Adipose tissue (tissue), 3 donors: ENCODE results near the gene STK16. TPM values are rescaled to one million over a fixed set of nuclear protein-coding genes. Genes with fewer than 3 reads are reported as not detected.
"Not testable (repeated sequence)": the region's sequence is repeated elsewhere in the genome, so short reads cannot be mapped to it uniquely, and the experiment has no call there.

ENCODE experiments used
- H3K27ac ChIP-seq: one replicate; pipeline ENCODE4 v1.5.1; 2013; ENCODE audit warnings: low read depth, low read length
- WGBS, 3 donors: extraction: QIAGEN DNeasy Blood & Tissue Kit; methylation state at CpG; one replicate each; pipeline ENCODE4 v1.1.7; 2013; 5-methylcytosine and 5-hydroxymethylcytosine counted together
- polyA plus RNA-seq, 3 donors: library from polyadenylated mRNA; stranded (reverse); fragments of 200-250 nt; gene quantifications; one replicate each; pipeline ENCODE4 v1.2.3, GENCODE V29; 2013
- donor health status: healthy with polysubstance abuse.
- donor health status: Bipolar disorder and iron deficiency.
- donor health status: healthy.

The STK16 gene
- polyA plus RNA-seq: 10 to 100 TPM; 33.8 to 36.6 (median 33.9) TPM

DNA sequence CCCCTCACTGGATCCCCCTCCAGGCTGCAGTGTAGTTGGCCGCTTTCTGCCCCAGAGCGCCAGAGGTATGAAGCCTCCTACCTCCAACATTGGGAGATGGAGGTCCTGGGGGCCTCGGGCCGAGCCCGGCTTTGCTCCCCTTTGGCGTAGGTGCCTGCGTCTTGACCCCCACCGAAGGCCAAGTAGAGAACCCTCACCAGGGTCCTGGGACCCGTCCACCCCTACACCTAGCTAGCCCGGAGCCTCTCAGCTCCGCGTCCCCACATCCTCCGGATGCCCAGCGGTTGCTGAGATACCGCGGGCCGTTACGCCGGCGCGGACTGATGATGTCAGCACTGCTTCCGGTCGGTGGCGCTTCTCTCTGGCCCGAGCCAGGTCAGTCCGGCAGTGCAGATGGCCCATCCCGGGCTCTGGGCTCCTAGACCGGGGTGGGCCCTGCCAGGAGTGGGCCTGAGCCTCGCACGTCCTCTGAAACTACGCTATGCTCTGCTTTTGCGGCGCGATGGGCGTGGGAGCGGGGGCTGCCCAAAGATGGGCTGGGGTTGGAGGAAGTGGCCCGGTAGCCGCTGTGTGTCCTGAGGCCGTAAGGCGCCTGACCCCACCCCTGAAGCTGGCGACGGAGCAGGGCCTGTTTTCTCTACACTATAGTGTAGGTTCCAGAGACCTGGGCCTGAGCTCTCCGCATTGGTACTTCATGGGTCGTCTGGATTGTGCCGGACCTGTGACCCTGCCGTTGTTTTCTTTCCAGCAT, at the start of gene STK16, which contains the start of gene GLB1L:
Gene STK16 (plus strand): TSS at position 332 of the 751 bp plus-strand sequence. CDS start 521 bp downstream, outside the sequence.
Gene GLB1L (minus strand): TSS at position 297 of the 751 bp plus-strand sequence. CDS start 1,871 bp downstream, outside the sequence.
- H3K27ac ChIP-seq: peak within 1 kb of the TSS; percentile 87
- 0 to 1% (median 1%) methylated on average over 41 to 46 of the region's 46 CpGs for WGBS, 3 donors

GRCh38 chr2:219197388-219197787, 47.9 kb upstream of the STK16 start:
- no peak overlapping the region for H3K27ac ChIP-seq
- 86 to 95% (median 94%) methylated on average over 1 of the region's 1 CpG for WGBS, 3 donors

DNA sequence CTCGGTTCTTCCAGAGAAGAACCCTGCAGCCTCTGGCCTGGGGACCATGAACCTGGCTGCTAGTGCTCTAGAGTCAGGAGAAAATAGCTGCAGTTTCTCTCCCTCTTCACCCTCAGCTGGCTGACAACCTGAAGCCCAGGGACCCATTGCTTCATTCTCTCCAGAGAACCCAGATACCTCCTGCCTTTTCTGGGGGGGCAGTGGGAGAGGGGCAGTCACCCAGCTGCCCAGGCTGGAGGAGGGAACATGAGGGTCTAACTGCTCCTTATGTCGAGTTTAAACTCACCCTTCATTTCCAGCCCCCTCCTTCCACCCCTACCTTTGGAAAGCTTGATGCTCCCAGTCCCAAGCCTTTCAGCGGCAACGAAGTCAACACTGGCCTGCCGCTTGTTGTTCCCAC, 46.3 kb upstream of the STK16 start:
- H3K27ac ChIP-seq: no peak overlapping the region
- WGBS, 3 donors: 74 to 81% (median 77%) methylated on average over 5 of the region's 5 CpGs

GRCh38 chr2:219199470-219200211, 45.6 kb upstream of the STK16 start:
- WGBS, 3 donors: 78 to 84% (median 81%) methylated on average over 12 of the region's 12 CpGs
- H3K27ac ChIP-seq: no peak overlapping the region

- WGBS, 3 donors: 70 to 82% (median 76%) methylated on average over 24 to 25 of the region's 26 CpGs
- H3K27ac ChIP-seq: not testable (repeated sequence)
These were observed 44.6 kb upstream of the STK16 start for GRCh38 chr2:219200502-219201326.

- 76 to 93% (median 90%) methylated on average over 12 to 21 of the region's 21 CpGs for WGBS, 3 donors
- H3K27ac ChIP-seq: not testable (repeated sequence)
These were observed 43.9 kb upstream of the STK16 start for GRCh38 chr2:219201331-219201730.

DNA sequence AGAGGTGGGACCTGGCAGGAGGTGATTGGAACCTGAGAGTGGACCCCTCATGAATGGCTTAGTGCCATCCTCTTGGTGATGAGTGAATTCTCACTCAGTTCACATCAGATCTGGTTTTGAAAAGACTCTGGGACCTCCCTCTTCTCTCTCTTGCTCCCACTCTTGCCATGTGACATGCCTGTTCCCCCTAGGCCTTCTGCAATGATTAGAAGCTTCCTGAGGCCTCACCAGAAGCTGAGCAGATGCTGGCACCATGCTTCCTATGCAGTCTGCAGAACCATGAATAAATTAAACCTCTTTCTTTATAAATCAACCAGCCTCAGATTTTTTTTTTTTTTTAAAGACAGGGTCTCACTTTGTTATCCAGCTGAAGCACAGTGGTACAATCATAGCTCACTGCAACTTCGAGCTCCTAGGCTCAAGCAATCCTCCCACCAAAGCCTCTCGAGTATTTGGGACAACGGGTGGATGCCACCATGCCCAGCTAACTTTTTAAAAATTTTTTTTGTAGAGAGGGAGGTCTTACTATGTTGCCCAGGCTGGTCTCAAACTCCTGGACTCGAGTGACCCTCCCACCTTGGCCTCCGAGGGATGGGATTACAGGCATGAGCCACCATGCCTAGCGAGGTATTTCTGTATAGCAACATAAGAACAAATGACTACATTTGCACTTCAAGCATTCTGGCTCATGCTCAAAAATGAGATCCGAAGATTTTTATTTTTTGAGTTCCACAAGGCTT, 40.7 kb upstream of the STK16 start:
- 88 to 93% (median 92%) methylated on average over 7 of the region's 7 CpGs for WGBS, 3 donors
- H3K27ac ChIP-seq: no peak overlapping the region

DNA sequence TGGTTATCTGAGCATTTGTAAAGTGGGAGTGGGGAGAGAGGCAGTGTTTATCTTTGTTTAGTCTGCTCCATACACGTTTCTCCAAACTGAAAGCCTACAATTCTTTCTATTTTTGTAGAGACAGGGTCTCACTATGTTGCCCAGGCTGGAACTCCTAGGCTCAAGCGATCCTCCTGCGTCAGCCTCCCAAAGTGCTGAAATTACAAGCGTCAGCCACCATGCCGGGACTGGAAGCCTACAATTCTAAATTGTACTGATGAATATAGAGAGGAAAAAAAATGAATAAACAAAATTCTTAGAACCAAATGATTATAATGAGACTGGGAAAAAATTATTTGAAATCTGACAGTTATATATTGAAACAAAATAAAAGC, 40.1 kb upstream of the STK16 start:
- WGBS, 3 donors: 81 to 91% (median 87%) methylated on average over 5 of the region's 5 CpGs
- no peak overlapping the region for H3K27ac ChIP-seq

GRCh38 chr2:219205981-219206327, 39.3 kb upstream of the STK16 start:
- H3K27ac ChIP-seq: peak overlapping the region; percentile 10
- WGBS, 3 donors: 9 to 21% (median 16%) methylated on average over 7 of the region's 7 CpGs

DNA sequence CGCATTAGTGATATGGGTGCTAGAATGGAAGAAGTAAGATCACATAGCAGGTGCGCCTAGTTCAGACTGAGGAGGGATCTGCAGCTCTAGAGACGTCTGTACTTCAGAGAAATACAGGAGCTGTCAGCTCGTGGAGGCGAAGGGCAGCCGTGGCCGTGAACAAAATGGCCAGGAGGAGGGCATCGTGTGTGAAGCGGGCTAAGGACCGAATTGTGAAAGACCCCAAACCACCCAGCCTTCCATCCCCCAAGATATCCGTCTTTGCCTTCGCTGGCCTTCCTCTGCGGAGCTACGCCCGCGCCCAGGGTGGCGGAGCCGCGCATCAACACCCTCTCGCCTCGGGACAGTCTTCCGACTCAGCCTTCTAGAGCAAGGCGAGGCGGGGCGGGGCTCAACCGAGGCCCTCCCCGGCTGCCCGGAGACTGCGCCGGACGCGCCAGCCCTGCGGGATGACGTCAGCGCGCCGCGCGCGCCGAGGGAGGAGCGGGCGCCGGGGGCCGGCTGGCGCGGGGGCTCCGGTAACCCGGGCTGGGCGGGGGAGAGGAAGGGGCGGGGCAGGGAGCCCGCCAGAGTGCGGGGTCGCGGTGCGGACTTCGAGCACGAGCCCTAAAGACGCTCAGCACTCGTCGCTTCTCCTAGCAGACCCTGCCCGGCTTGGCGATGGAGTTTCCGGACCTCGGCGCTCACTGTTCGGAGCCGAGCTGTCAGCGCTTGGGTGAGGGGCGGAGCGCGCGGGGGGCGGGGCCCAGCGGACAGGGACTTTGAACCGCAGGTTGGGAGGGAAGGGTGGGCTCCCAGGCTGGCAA, 38.7 kb upstream of the STK16 start, which contains the start of gene ZFAND2B:
Gene ZFAND2B (plus strand): TSS at position 455 of the 806 bp plus-strand sequence. CDS start 206 bp downstream, at position 661.
- 0 to 1% (median 0%) methylated on average over 64 to 76 of the region's 76 CpGs for WGBS, 3 donors
- peak within 1 kb of the TSS; percentile 10 for H3K27ac ChIP-seq

DNA sequence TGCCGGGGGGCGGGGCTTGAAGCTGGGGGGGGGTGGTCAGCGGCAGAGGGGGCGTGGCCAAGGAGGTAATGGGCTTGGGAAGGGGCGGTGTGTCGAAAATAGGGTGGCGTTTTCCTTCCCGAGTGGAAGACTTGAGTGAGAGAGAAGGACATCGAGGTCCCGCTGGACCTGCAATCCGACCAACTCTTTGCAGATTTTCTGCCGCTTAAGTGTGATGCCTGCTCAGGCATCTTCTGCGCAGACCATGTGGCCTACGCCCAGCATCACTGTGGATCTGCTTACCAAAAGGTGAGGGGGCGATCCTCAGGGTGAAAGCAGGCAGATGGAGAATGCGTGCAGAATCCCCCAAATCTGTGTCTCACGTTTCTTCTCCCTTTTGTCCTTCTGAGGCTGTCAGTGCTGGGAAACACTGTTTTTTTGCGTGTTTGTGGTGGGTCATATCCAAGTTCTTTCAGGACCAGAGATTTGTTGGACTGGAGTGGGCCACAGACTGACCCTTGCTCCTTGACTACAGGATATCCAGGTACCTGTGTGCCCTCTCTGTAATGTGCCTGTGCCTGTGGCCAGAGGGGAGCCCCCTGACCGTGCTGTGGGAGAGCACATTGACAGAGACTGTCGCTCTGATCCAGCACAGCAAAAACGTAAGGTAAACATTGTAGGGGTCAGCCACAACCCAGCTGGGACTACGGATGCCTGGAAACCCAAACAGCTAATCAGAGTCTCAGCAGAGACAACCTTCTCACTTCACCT, 38.0 kb upstream of the STK16 start:
- WGBS, 3 donors: 15 to 18% (median 16%) methylated on average over 22 of the region's 22 CpGs
- no peak overlapping the region for H3K27ac ChIP-seq

- 61 to 70% (median 62%) methylated on average over 17 of the region's 17 CpGs for WGBS, 3 donors
- no peak overlapping the region for H3K27ac ChIP-seq
These were observed 37.2 kb upstream of the STK16 start for GRCh38 chr2:219207884-219208740.

DNA sequence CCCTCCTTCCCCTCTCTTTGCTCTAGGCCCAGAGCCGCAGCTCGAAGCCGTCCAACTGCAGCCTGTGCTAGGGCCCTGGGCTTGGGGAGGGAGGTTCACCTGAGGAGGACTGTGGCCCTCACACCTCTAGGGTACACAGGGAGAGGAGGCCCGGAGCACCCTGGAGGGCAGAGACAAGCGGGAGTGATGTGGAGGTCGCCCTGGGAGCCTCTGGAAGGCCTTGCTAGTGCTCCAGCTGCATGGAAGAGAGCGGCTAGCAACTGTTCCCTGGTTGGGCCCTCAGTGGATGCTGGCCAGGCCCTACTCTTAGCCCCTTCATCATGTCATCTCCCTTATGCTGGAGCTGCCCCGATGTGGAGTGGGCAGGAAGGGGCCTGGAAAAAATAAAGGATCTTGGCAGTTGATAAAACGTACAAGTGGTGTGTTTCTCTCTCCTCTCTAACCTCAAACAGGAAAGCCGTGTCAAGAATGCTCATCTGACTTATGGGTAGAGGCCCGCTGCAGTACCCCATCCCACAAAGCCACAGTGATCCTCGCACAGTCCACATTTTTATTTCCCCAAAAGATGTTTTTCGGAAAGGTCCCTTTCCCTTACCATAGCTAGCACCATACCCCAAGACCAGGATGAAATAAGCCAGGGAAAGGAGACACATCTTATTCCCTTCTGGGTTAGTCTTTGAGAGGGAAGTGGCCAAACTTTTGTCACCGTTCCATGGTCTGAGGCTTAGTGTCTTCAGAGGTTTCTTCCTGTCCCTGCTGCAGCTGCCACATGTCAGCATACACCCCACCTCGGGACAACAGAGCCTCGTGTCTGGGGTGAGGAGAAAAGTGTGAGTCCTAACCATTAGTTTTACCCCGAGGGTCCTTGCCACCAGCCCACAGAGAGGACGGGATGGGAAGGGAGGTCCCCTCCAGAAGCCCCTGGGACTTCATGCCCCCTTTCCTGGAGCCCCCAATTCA, 35.8 kb upstream of the STK16 start:
- no peak overlapping the region for H3K27ac ChIP-seq
- WGBS, 3 donors: 58 to 85% (median 60%) methylated on average over 18 of the region's 18 CpGs

GRCh38 chr2:219210196-219210885, 34.9 kb upstream of the STK16 start:
- no peak overlapping the region for H3K27ac ChIP-seq
- 92 to 94% (median 92%) methylated on average over 24 of the region's 24 CpGs for WGBS, 3 donors
